GM21529 (cell line): ENCODE data around the gene TLR10.
"Not testable (repeated sequence)": the region's sequence is repeated elsewhere in the genome, so short reads cannot be mapped to it uniquely, and the experiment has no call there.

Source experiments
- ATAC-seq: cut with Tn5 transposase; IDR thresholded peaks from one replicate; pipeline ENCODE4 v1.9.1; 2021; ENCODE audit not compliant: unreplicated experiment

Gene TLR10

DNA sequence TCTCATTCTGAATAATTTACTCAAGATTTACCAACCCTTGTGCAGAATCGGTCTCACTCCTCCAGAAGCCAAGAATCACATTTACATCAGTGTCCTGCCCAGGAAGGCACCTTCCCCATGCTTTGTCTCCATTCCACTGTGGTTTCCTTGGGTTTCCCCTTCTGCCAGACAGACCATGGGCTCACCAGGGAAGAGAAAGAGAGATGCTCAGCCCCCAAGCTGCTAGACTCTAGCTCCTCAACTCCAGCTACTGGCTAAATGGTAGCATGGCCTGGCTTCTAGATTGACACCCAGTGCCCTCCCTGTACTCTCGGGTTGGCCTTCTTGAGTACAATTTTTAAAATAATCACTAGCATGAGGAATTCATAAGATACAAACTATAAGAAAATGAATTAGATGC is 12.9 kb downstream of the TLR10 start:
- ATAC-seq, result no peak

DNA sequence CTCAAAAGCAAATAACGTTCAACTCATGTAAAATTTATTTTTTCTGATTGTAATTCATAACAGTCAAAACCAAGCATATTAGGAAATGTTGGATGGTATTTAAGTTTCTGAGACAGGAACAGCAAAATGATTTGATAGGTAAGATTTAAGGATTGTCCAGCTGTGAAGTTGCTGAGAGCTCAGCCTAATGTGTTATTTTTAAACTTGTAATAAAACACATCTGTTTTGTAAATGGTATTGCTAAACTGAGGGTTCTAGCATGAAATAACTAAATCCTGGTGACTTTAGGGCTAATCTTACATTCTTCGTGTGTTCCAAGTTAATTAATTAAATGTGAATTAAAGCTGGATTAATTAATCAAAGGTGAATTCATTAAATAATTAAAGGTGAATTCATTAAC is 13.3 kb downstream of the TLR10 start:
- no peak for ATAC-seq

DNA sequence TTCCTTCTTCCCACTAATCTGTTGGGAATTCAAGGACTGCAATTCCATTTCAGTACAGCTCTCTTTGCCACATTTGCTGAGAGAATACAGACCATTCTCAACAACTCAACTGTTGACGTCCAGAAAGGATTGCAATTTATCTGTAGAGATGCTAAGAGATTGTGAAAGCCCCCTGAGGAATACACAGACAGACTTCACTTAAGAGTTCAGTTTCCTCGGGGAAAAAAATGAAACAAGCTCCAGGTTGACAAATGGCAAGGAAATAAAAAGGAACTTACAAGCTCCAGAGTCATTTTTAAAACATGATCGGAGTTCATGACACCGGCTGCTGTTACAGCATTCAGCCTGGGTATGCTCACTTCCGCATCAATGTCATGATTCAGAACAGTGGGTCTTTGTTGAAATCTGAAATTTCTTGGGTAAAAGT is 13.8 kb downstream of the TLR10 start:
- no peak for ATAC-seq

DNA sequence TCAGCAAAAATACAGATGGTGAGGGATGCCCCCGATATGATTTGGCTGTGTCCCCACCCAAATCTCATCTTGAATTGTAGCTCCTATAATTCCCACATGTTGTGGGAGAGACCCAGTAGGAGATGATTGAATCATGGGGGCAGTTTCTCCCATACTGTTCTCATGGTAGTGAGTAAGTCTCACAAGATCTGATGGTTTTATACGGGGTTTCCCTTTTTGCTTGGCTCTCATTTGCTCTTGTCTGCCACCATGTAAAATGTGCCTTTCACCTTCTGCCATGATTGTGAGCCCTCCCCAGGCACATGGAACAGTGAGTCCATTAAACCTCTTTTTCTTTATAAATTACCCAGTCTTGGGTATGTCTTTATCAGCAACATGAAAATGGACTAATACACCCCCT is 15.8 kb downstream of the TLR10 start:
- not testable (repeated sequence) for ATAC-seq

DNA sequence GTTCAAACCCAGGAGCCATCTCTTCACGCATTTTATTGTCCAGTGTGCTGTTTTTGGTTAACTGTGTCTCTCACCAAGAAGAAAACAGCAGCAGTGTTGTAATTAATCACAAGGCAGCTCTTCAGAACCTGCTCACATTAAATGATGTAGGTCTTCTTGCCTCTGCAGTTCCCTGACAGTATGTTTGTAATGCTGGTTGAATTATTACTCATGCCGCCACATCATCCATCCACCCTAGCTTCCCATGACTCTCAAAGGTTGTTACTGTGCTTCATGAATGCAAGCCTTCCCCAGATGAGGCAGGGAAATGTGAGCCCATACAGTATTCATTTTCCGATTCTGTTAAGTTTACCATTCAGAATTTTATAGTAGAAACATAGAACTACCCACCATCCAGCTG is 17.4 kb downstream of the TLR10 start:
- no peak for ATAC-seq

DNA sequence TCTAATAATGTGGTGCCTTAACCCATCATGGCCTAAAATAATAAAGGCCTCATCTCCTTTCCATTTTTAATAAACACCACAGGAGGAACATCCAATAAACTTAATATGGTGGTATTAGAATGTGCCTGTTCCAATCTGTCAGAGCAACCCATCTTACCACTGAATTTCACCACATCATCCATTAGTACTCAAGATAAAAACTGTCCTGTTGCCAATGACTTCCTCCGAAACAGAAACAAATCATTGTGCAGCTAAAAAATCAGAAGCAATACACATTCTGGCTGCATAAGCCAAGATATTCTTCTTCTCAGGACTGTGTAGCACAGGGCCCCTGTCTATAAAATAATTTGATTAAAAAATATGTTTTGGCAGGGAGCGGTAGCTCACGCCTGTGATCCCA is 18.5 kb downstream of the TLR10 start:
- no peak for ATAC-seq

DNA sequence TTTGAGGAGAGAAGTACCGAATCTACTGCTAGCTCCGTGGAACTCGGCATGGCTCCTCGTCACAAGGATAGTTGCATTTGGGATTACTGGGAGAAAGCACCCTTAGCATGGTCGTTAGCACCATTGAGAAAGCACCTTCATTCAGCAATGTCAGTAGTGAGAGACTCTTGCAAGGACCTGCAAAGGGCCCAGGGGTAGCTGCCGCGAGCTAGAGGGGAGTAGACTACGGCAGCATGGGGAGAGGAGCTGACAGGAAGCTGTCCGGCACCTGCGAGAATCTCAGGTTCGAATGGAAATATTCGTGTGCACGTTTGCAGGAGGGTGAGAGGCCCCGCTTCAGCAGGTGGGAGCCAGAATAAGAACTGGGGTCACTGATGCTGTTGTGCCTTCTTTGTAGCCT is 20.2 kb downstream of the TLR10 start:
- ATAC-seq, result peak; percentile 35

DNA sequence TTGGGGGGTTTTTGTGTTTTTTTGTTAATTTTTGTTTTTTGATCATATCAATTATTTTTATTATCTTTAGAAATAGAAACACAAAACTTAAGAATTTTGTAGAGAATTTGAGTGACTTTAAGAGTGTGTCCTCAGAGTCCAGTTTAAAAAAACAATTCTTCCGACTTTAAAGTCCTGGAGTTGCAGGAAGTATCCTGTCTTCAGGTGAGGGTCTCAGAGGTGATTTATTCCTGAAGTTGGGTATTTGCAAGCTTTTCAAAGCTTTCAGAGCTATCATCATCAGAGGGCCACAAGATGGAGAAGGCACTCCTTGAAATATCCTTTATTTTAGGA is 23.0 kb downstream of the TLR10 start:
- ATAC-seq, result no peak

DNA sequence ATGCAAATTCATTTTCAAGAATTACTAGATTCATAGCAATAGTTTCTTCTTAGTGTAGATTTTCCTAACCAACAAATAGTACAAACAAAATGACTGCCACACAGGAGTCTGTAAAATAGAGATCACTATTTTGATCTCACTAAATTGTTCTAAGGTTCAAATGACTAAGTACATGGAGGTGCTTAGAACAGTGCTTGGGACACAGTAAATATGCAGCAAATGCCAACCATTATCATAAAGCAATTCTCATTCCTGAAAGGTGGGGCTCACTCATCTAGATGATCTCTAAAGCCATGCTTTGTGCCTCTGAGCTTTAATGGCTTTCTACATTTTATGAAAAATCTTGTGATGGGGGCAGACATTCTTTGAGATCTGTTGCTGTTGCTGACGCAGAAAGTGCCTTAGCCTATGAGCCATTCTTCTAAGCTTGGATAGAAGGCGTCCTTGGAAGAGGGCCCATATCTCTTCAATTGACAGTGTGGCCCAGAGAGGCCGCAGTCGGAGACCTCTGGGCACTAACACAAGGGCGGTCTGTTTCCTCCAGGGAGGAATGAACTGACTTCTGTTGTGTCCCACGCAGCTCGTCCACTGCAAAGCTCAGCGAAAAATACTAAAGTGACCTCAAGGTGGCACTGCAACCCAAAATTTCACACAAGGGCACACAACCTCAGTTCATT is 23.5 kb downstream of the TLR10 start:
- ATAC-seq, result peak; percentile 24

DNA sequence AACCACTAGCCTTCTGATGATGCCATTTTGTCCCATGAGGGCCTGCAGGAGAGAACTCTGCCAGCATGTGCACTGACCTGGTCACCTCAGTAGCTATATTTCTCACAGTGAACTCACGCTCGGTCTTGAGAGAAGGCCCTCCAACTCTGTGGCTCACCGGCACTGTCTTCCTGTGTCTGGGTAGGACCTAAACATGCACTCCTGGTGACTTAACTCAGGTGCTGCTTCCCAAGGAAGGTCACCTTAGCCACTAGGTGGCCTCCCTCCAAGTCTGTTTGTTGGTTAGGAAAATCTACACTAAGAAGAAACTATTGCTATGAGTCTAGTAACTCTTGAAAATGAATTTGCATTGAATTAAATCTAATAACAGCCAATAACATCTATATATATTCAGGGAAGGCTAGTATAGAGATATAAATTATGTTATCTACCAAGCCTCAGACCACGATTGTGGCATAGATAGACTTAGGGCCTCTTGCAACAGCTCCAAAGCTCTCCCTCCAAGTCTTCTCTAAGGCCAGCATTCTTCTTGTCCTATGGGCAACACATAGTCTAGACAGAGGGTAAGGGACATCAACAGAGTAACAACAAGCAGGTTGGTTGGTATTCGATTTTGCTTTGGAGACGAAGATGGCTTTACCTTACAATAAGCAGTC is 24.7 kb downstream of the TLR10 start:
- ATAC-seq, result no peak

DNA sequence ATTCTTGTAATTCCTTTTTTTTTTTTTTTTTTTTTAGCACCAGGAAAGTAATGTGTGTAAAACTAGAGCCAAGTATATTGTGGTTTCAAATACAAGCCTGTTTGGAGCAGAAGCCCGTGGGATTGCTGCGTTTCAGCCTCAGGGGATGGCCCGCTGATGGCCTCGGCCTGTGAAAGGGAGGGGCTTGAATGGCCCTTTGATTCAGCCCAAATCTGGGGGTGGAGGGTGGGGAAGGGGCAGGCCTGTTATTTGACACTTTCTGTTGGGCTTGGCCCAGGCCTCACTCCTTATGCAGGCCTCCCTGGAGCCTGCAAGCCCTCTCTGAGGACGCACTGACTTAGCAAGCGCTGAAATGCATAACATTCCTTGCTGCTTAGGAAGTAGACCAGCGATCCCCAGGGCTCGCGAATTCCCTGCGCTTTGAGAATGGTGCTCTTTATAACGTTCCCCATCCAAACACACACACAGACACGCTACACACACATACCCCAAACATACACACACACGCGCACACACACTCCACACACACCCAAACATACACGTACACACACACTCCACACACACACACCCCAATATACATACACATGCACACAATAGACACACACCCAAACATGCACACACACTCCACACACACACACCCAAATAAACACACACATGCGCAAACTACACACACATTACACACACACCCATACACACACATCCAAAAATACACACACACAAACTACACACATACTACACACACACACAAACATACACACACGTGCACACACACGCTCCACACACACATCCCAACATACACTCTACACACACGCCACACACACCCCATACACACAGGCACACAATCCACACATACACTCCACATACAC is 29.6 kb downstream of the TLR10 start:
- ATAC-seq, result no peak

DNA sequence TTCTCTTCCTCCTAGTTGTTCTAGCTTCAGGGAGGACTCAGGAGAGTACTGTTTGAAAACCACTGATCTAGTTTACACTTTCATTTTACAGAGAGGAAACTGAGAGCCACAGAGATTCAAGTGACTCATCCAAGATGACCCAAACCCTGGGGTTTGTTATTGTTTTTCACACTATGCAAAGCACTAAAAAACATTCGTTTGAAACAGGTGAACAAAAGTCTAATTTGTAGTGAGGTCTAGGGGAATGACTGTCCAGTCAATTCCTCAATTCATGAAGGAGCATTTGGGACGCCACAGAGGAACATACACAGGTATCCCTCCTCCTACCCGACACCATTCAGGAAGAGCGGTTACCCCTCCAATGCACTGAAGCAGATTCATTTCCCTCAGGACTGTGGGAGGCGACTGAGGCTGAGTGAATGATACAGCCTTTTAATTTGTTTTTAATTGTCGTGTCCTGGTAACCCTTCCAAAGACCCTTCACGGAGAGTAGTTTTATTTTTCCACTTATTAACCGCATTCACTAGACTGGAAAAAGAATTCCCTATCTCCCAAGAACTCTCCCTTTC is 30.3 kb downstream of the TLR10 start:
- ATAC-seq, result peak; percentile 99

DNA sequence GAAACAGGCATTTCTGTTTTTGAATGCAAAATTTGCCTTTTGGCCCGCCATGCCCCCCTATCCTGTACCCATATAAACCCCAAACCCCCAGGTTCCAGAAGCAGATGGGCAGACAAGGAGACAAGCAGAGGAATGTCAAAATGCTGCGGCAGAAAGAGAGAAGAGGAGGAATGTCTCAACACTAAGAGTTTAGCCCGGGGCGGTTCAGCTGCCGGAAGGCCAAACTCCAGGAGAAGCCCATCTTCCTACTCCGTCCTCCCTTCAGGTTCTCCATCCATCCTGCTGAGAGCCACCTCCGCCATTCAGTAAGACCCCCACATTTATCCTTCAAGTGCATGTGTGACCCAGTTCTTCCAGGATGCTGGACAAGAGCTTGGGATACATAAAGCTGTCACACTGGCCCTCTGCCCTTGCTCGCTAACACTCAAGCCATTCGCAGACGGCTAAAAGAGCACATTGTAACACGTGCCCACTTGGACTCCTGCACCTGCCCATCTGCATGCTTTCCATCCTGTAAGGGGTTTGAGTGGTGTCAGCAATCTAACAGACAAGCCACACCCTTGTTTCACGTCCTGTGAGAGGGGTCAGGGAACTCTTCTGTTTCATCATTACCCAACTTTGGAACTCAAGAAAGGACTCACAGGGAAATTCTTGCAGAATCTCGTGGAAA is 31.3 kb downstream of the TLR10 start:
- ATAC-seq, result no peak

DNA sequence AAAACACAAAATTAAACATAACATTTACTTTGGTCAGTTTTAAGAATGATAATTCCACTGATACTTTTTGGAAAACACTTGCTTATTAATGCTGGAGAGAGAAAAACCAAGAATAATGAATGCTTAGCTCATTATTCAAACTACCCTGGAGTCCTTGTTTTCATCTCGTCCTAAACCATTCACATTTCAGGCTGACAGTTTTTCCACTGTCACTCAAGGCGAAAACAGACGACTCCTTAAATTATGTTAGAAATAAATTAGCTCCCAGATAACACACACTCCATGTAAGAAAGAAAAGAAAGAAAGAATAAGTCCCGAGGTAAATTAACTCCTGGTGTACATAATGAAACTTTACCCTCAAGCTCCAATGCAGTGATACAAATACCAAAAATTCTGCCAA is 33.5 kb downstream of the TLR10 start:
- ATAC-seq, result no peak

DNA sequence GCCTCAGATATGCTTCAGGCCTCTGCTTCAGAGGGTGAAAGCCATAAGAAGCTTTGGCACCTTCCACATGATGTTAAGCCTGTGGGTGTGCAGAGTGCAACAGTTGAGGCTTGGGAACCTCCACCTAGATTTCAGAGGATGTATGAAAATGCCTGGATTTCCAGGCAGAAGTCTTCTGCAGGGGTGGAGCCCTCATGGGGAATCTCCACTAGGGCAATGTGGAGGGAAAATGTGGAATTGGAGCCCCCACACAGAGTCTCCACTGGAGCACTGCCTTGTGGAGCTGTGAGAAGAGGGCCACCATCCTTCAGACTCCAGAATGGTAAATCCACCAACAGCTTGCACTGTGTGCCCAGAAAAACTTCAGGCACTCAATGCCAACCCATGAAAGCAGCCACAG is 35.2 kb downstream of the TLR10 start:
- ATAC-seq, result no peak

DNA sequence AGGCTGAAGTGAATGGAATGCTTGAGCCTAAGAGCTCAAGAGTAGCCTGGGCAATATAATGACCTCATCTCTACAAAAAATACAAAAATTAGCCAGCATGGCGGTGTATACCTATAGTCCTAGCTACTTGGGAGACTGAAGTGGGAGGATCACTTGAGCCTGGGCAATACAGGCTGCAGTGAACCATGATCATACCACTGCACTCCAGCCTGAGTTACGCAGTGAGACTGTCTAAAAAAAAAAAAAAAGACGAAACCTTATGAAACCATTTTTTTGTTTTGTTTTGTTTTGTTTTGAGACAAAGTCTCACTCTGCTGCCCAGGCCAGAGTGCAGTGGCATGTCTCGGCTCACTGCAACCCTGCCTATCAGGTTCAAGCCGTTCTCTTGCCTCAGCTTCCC is 36.9 kb downstream of the TLR10 start:
- ATAC-seq, result no peak

DNA sequence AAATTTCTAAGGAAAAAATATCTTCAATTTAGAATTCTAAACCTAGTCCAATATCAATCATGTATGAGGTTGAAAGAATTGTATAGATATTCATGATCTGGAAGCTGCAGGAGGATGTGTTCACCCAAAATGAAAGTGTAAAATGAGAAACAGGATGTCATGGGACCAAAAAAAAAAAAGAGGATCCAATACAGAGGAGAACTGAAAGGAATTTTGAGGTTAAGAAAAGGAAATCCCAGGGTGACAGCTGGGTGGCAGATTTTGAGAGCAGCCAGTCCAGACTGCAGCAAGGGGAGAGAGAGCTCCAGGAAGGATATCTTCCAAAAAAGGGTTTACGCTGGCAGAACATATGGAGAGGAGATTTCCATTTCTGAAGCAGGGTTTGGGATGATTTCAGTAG is 38.9 kb downstream of the TLR10 start:
- no peak for ATAC-seq

DNA sequence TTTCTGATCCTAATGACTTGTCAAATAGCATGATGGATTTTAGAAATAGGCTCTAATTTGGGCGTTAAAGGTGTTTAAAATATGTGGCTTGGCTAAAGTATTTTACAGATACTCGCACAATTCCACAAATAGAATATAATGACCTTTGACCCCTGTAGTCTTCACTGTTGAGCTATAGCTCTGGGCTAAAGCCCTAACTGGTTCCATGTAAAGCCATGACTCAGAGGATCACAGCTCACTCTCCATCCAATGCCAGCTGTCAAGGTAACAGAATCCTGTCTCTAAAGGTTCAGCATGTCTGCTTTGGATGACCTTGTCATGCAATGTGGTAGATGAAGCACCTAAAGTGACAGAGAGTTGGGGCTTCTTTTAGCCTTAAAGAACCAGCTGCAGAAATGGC is 42.5 kb downstream of the TLR10 start:
- ATAC-seq, result no peak

DNA sequence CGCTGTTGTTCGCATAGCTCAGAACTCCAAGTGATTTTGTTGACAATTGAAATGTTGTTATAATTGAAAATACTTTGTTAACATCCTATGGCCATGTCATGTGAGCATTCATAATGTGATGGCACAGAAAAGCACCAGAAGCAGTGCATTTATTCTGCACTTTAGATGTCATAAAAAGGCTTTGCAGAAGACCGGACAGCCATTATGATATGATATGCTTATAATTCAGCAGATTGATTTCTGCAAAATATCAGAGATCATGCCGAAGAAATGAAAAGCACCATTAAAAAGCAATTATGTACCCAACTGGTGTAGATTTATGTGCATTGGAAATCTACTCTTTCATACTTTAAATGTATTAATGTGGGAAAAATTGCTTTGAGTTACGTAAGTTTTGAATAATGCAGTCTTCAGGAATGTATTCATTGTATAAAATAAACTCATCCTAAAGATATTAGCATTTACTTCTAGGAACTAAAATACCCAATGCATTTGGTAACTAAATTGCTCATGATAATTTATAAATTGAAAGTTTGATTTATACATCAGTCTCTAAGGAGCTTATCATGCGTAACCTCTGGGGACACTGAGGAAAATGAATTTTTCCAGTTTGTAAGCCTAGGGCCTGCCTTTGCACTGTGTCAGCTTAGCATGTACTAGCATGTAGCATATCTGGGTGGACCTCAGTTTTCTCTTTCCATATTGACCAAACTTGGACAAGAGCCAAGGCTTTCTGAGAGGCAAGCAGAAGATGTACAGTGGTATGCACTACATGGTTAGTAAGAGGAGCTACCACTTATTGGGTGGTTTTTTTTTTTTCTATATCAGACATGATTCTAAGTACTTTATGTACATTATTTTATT is 43.6 kb downstream of the TLR10 start:
- ATAC-seq, result no peak

DNA sequence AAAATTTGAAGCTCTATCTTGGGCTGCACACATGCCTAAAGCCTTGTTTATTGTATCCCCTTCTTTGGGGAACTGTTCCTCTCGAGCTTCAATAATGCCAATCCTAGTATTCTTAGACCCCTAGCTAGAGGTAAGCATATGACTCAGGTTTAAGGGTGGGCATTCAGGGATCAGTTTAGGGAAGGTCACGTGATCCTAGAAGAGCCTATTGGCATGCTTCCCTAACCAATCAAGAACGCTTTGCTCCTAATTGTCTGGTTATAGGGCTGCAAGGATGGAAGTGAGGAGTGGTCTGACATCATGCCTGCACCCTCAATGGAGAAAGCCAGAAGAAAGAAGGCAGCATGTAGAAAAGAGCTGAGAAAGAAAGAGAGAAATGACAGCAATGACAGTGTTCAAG is 46.9 kb downstream of the TLR10 start:
- ATAC-seq, result no peak
